Endothelial cell of umbilical vein (primary cell): ENCODE measurements around the gene AGAP2. TPM values are rescaled to one million over a fixed set of nuclear protein-coding genes. Genes with fewer than 3 reads are reported as not detected.
"Not testable (repeated sequence)": the region's sequence is repeated elsewhere in the genome, so short reads cannot be mapped to it uniquely, and the experiment has no call there.

Source experiments
- BruUV-seq: library from RNA; stranded (reverse); fragments of 400-500 nt; replicated peaks from 2 replicates; lab custom pipeline; 2021; lab: Mats Ljungman, UMichigan
- CTCF ChIA-PET: fragments of 300-600, 350-600 bp; sonication (Branson Sonifier 250); formaldehyde crosslinking; loops from one replicate; lab custom pipeline; 2021; ENCODE audit warnings: antibody characterized with exemption, inconsistent platforms; lab: Charles Lee
- POLR2A ChIA-PET: fragments of 300-600, 350-600 bp; sonication (Branson Sonifier 250); formaldehyde crosslinking; loops from one replicate; lab custom pipeline; 2021; ENCODE audit warnings: antibody characterized with exemption, inconsistent platforms; lab: Charles Lee
- DNase-seq: peaks from one replicate; pipeline ENCODE4 v3.0.0-alpha.2; 2011; ENCODE audit warnings: low read depth, low spot score
- FAIRE-seq: peaks from 2 replicates; lab custom pipeline; 2011; peaks lifted over from hg19 to GRCh38; lab: Jason Lieb, UNC
- H2AFZ ChIP-seq: 2 replicates; pipeline ENCODE4 v1.6.0; 2012; ENCODE audit warnings: low read depth, low read length, control low read depth, inconsistent platforms
- H3K27ac ChIP-seq: 2 replicates; pipeline ENCODE4 v1.5.1; 2011; ENCODE audit warnings: low read depth, mild to moderate bottlenecking, control low read depth, low read length, moderate library complexity; ENCODE audit not compliant: insufficient read depth
- H3K27me3 ChIP-seq, 2 experiments: 2 replicates each; pipeline versions ENCODE4 v1.6.0 to v1.6.1; 2011; ENCODE audit warnings: low read length in 2 of 2, mixed read lengths in 1 of 2; ENCODE audit not compliant: control insufficient read depth in 2 of 2, insufficient read depth in 2 of 2
- H3K36me3 ChIP-seq, 2 experiments: 2 replicates in 1 of 2; 3 replicates in 1 of 2; pipeline ENCODE4 v1.5.1; 2011; ENCODE audit warnings: low read length in 2 of 2, mild to moderate bottlenecking in 1 of 2, moderate library complexity in 1 of 2; ENCODE audit not compliant: control insufficient read depth in 2 of 2, insufficient read depth in 2 of 2; ENCODE audit errors: extremely low read depth in 1 of 2
- H3K4me1 ChIP-seq: 3 replicates; pipeline ENCODE4 v1.5.1; 2011; ENCODE audit warnings: mild to moderate bottlenecking, low read length; ENCODE audit not compliant: control insufficient read depth, insufficient read depth; ENCODE audit errors: extremely low read depth
- H3K4me2 ChIP-seq: 2 replicates; pipeline ENCODE4 v1.6.1; 2011; ENCODE audit warnings: low read length, control low read depth, mixed read lengths; ENCODE audit not compliant: insufficient read depth
- H3K4me3 ChIP-seq, 3 experiments: fragments of 200-600 bp in 1 of 3; sonication (generic), shearing (Covaris generic) in 1 of 3; replicated peaks in 1 of 3; 2 replicates each; pipeline ENCODE4 v1.5.1; 2011 to 2016; ENCODE audit warnings: control low read depth in 3 of 3, low read length in 3 of 3, mild to moderate bottlenecking in 2 of 3, inconsistent platforms in 1 of 3, low read depth in 1 of 3, moderate library complexity in 1 of 3; ENCODE audit not compliant: insufficient read depth in 1 of 3
- H3K79me2 ChIP-seq: 2 replicates; pipeline ENCODE4 v1.6.0; 2012; ENCODE audit warnings: low read length, inconsistent platforms; ENCODE audit not compliant: control insufficient read depth, insufficient read depth
- H3K9ac ChIP-seq: replicated peaks from 2 replicates; pipeline ENCODE3; 2011; ENCODE audit warnings: low read length, control low read depth; ENCODE audit not compliant: insufficient read depth; ENCODE audit errors: extremely low read depth
- H3K9me1 ChIP-seq: replicated peaks from 3 replicates; pipeline ENCODE4 v1.6.0; 2011; ENCODE audit warnings: mild to moderate bottlenecking, low read length; ENCODE audit not compliant: control insufficient read depth, insufficient read depth; ENCODE audit errors: extremely low read depth
- H3K9me3 ChIP-seq: replicated peaks from 2 replicates; pipeline ENCODE4 v1.5.1; 2012; ENCODE audit warnings: low read length, inconsistent platforms; ENCODE audit not compliant: control insufficient read depth, insufficient read depth
- H4K20me1 ChIP-seq: replicated peaks from 2 replicates; pipeline ENCODE3; 2011; ENCODE audit warnings: mild to moderate bottlenecking, low read length; ENCODE audit not compliant: control insufficient read depth, insufficient read depth; ENCODE audit errors: extremely low read depth
- CTCF ChIP-seq, 2 donors: IDR thresholded peaks; 1 replicate in 1 of 2; 2 replicates in 1 of 2; pipeline ENCODE4 v1.5.1; 2011; ENCODE audit warnings: low read length in 2 of 2, mild to moderate bottlenecking in 2 of 2, moderate library complexity in 2 of 2, control low read depth in 1 of 2, inconsistent platforms in 1 of 2, low read depth in 1 of 2; ENCODE audit not compliant: insufficient read depth in 1 of 2; ENCODE audit errors: extremely low read depth in 1 of 2
- EZH2 ChIP-seq: IDR thresholded peaks from 2 replicates; pipeline ENCODE4 v1.6.1; 2012; ENCODE audit warnings: borderline replicate concordance, low read depth, mild to moderate bottlenecking, moderate library complexity, low read length, inconsistent platforms; ENCODE audit not compliant: severe bottlenecking
- FOS ChIP-seq: IDR thresholded peaks from 2 replicates; pipeline ENCODE4 v1.6.1; 2011; ENCODE audit warnings: mild to moderate bottlenecking, low read length, moderate library complexity, borderline replicate concordance; ENCODE audit not compliant: insufficient read depth
- GATA2 ChIP-seq: IDR thresholded peaks from 2 replicates; pipeline ENCODE4 v1.7.0; 2011; ENCODE audit warnings: low read depth, mild to moderate bottlenecking, moderate library complexity, mixed read lengths, low read length; ENCODE audit not compliant: insufficient read length, insufficient read depth
- JUN ChIP-seq: IDR thresholded peaks from 2 replicates; pipeline ENCODE4 v1.6.1; 2011; ENCODE audit warnings: borderline replicate concordance, low read depth; ENCODE audit not compliant: insufficient read length, insufficient read depth
- MAX ChIP-seq: IDR thresholded peaks from 2 replicates; pipeline ENCODE4 v1.6.1; 2011; ENCODE audit not compliant: insufficient read depth, insufficient read length
- MYC ChIP-seq: IDR thresholded peaks from one replicate; pipeline ENCODE4 v1.6.1; 2011; ENCODE audit warnings: mild to moderate bottlenecking, low read depth, low read length
- POLR2A ChIP-seq: IDR thresholded peaks from 2 replicates; pipeline ENCODE4 v1.6.1; 2012; ENCODE audit warnings: low read depth, mild to moderate bottlenecking, control low read depth, low read length
- POLR2AphosphoS5 ChIP-seq: IDR thresholded peaks from 2 replicates; pipeline ENCODE4 v1.6.1; 2012; ENCODE audit warnings: low read depth, mild to moderate bottlenecking, control low read depth, low read length, moderate library complexity; ENCODE audit not compliant: insufficient read depth
- dilution Hi-C: fragments of 300-500 bp; cut with MboI; formaldehyde crosslinking; loops from one replicate; pipeline ENCODE4 v1.15.0; 2019; ENCODE audit warnings: low sequenced_read_pairs; ENCODE audit not compliant: extremely low pct_ligation_motif_present
- intact Hi-C: fragments of 100-400 bp; cut with micrococcal nuclease; formaldehyde crosslinking; loops from one replicate; pipeline ENCODE4 v1.10.0; 2022
- polyA plus RNA-seq, 4 experiments: library from polyadenylated mRNA; depleted of rRNA in 3 of 4; stranded (reverse) in 3 of 4; unstranded in 1 of 4; fragments of >200 nt; gene quantifications; 2 replicates each; pipeline versions ENCODE4 v1.2.1 to v1.2.3, GENCODE V29; 2011 to 2012; ENCODE audit warnings: missing spikeins in 1 of 4
- total RNA-seq: library from RNA; stranded (reverse); gene quantifications from 2 replicates; pipeline ENCODE4 v1.2.3, GENCODE V29; 2021

Gene AGAP2
- total and polyA plus RNA-seq, 2 donors (not counting 3 experiments of a cell fraction or from before 2014, with no cell fraction given): 0.04 to 0.24 TPM

- POLR2A ChIA-PET, H3K9ac ChIP-seq, H3K9me3 ChIP-seq, DNase-seq, intact Hi-C loops, H2AFZ ChIP-seq, H4K20me1 ChIP-seq, H3K9me1 ChIP-seq, H3K4me3 ChIP-seq, FAIRE-seq, H3K4me2 ChIP-seq, H3K4me1 ChIP-seq, CTCF ChIA-PET, dilution Hi-C loops, H3K27ac ChIP-seq, H3K79me2 ChIP-seq, H3K27me3 ChIP-seq, BruUV-seq: not testable (repeated sequence)
- H3K36me3 ChIP-seq: peaks cover 0 to 38% of the 10 kb centered on the region in 2 experiments
Observed at GRCh38 chr12:57715036-57715748, 23.4 kb downstream of the AGAP2 start.

DNA sequence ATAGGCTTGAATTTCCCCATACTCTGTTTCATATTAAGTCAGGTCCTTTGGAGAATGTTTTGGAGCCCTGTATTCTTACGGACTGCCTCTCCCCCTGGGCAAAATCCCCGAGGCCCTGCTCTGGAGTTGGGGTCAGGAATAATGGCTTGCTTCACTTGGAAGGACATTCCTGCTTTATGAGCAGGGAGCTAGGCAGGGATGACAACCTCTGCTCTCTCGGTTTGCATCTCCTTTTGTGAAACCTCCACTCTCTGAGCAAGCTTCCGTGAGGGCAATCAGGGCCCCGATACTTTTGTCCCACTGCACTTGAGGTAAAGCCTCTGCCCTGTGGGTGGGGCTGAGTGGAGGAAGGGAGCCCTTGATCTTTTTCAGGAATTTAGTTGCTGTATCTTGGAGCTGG lies 25.3 kb downstream of the AGAP2 start:
- H3K36me3 ChIP-seq: peaks cover 0 to 25% of the 10 kb centered on the region in 2 experiments
- H3K79me2 ChIP-seq: no peaks in the 10 kb centered on the region
- H3K4me3 ChIP-seq: no peak overlapping the region
- ChIA-PET POLR2A (no interaction called here), CTCF (interaction anchor here (1.7 kb wide), 1 partner anchor 12 kb away, joined by 8 read pairs; no protein-coding TSS in a partner anchor)
- intact Hi-C loops: no loop called here
- H4K20me1 ChIP-seq: no peaks in the 10 kb centered on the region
- H3K9ac ChIP-seq: no peak overlapping the region
- dilution Hi-C loops: no loop called here
- H2AFZ ChIP-seq: no peak overlapping the region
- H3K4me1 ChIP-seq: no peaks in the 10 kb centered on the region
- H3K9me1 ChIP-seq: no peaks in the 10 kb centered on the region
- TF ChIP-seq FOS (no peak), CTCF (IDR thresholded peaks at IDR 0.05; ENCODE audit: extremely low read depth in 1 of 2, insufficient read depth in 1 of 2, low read depth in 1 of 2, low read length in 2 of 2) (no peak), JUN (no peak), POLR2AphosphoS5 (no peak), MAX (no peak), MYC (no peak), GATA2 (no peak), EZH2 (no peak), POLR2A (no peak)
- no TSS peak for BruUV-seq
- DNase-seq: no peak
- H3K4me2 ChIP-seq: no peak overlapping the region
- no peak for FAIRE-seq
- no peaks in the 10 kb centered on the region for H3K9me3 ChIP-seq
- no peak overlapping the region for H3K27ac ChIP-seq
- H3K27me3 ChIP-seq: no peaks in the 10 kb centered on the region
